ACC112 (cell line): ENCODE data around the gene ZNF414.

Experiments used
- H2AFZ ChIP-seq: fragments of 200-600 bp; sonication (generic); one replicate; pipeline ENCODE4 v1.6.0; 2017; ENCODE audit warnings: antibody characterized with exemption, low read length; ENCODE audit not compliant: unreplicated experiment
- H3K27ac ChIP-seq: fragments of 200-600 bp; sonication (generic); 2 replicates; pipeline ENCODE4 v1.5.1; 2014; ENCODE audit warnings: low read depth, mild to moderate bottlenecking, antibody characterized with exemption, low read length, moderate library complexity
- H3K27me3 ChIP-seq: fragments of 200-600 bp; sonication (generic); 2 replicates; pipeline ENCODE4 v1.6.1; 2014; ENCODE audit warnings: mild to moderate bottlenecking, antibody characterized with exemption, low read length, moderate library complexity, mixed read lengths; ENCODE audit not compliant: insufficient read depth
- H3K36me3 ChIP-seq: fragments of 200-600 bp; sonication (generic); 2 replicates; pipeline ENCODE4 v1.6.1; 2016; ENCODE audit warnings: mild to moderate bottlenecking, antibody characterized with exemption, low read length, moderate library complexity, mixed read lengths; ENCODE audit not compliant: insufficient read depth
- H3K4me1 ChIP-seq: fragments of 200-600 bp; sonication (generic); one replicate; pipeline ENCODE4 v1.6.1; 2016; ENCODE audit warnings: low read length, mixed read lengths; ENCODE audit not compliant: insufficient read depth, unreplicated experiment, control insufficient read depth
- H3K4me3 ChIP-seq: fragments of 200-600 bp; sonication (generic); 2 replicates; pipeline ENCODE4 v1.5.1; 2014; ENCODE audit warnings: mild to moderate bottlenecking, low read depth, low read length
- H3K79me2 ChIP-seq: fragments of 200-600 bp; sonication (generic); one replicate; pipeline ENCODE4 v1.6.0; 2016; ENCODE audit warnings: low read length; ENCODE audit not compliant: control insufficient read depth, unreplicated experiment, insufficient read depth

ZNF414 gene

DNA sequence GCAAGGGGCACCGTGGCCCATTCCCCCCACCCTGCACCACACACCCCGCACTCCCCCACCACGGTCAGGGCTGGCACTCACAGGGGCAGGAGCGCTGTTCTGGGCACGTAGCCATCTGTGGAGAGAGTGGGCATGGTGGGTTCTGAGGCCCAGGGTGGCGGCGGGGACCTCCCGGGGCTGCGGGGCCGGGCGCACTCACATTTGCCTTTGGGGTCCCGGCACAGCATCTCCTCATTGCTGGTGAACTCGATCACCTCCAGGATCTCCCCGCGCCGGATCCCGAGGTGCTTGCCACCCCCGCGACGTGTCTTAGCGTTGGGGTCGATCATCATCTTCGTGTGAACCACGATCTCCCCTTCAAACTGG is 23.6 kb downstream of the ZNF414 start:
- H3K27ac ChIP-seq, result no peak overlapping the region

DNA sequence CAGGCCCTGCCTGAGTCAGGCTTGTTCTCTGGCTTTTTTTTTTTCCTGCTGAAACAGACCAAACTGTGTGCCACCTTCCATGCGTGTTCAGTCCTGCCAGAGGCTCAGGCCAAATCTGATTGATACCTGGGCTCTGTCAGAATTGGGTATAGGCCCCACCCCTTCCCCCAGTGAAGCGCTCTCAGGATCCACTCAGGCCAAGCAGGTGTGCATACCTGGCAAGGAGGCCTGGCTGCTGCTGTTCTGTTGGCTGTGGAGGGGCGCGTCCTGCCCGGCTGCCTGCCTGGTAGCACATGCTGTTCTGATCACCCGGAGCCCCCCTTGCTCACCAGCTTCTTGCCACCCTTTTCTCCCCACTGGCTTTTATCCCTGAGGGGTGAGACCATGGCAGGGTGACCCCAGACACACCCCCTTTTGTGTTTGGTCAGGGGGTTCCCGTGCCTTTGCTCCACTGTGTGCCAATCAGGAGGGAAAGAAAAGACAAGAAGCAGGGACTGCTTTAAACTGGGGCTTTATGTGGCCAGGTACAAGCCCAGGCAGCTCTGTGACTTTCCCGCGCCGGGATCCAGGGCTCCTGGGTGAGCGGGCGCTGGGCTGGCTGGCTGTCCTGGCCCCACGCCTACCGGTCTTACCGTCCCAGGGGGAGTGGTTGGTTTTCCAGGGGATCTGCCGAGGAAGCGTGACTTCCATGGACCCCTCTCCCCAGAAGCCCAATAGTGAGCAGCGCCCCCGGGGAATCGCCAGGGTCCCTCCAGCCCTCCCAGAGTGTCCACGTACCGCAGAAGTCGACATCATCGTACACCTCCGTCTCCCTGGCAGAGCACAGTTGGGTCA is 24.2 kb downstream of the ZNF414 start:
- no peak overlapping the region for H2AFZ ChIP-seq
- H3K4me3 ChIP-seq, result no peak overlapping the region
- H3K36me3 ChIP-seq, result peaks cover 6% of the 10 kb centered on the region; the same call in 1 of the 2 replicates
- no peak overlapping the region for H3K27ac ChIP-seq
- H3K4me1 ChIP-seq, result no peaks in the 10 kb centered on the region
- no peaks in the 10 kb centered on the region for H3K27me3 ChIP-seq
- peaks cover 3% of the 10 kb centered on the region for H3K79me2 ChIP-seq

More for the DNA sequence above, 23.6 kb downstream of the ZNF414 start:
- H2AFZ ChIP-seq, result no peak overlapping the region
- H3K4me1 ChIP-seq, result no peaks in the 10 kb centered on the region
- H3K27me3 ChIP-seq, result no peaks in the 10 kb centered on the region
- no peak overlapping the region for H3K4me3 ChIP-seq
- no peaks in the 10 kb centered on the region for H3K79me2 ChIP-seq
- H3K36me3 ChIP-seq, result peaks cover 6% of the 10 kb centered on the region; the same call in 1 of the 2 replicates

DNA sequence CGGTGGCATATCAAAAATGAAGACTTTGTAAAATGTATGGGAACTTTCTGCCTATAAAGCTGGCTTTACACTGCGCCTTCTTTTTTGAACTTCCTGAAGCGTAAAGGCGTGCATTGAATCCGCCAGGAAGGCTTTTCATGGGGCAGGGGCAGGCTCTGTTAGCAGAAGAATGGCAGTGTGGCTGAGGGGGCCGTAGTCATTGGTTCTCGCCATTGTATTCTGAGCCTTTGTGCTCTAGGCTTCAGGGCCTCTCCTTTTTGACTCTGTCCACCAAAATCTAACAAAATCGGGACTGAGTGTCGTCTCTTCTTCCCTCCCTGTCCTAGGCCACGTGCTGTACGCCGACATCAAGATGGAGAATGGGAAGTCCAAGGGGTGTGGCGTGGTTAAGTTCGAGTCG is 25.6 kb downstream of the ZNF414 start:
- Histone ChIP-seq H3K79me2 (peaks cover 4% of the 10 kb centered on the region), H2AFZ (no peak overlapping the region), H3K36me3 (peaks cover 6% of the 10 kb centered on the region; the same call in 1 of the 2 replicates), H3K27ac (no peak overlapping the region), H3K4me1 (no peaks in the 10 kb centered on the region), H3K27me3 (no peaks in the 10 kb centered on the region), H3K4me3 (no peak overlapping the region)

DNA sequence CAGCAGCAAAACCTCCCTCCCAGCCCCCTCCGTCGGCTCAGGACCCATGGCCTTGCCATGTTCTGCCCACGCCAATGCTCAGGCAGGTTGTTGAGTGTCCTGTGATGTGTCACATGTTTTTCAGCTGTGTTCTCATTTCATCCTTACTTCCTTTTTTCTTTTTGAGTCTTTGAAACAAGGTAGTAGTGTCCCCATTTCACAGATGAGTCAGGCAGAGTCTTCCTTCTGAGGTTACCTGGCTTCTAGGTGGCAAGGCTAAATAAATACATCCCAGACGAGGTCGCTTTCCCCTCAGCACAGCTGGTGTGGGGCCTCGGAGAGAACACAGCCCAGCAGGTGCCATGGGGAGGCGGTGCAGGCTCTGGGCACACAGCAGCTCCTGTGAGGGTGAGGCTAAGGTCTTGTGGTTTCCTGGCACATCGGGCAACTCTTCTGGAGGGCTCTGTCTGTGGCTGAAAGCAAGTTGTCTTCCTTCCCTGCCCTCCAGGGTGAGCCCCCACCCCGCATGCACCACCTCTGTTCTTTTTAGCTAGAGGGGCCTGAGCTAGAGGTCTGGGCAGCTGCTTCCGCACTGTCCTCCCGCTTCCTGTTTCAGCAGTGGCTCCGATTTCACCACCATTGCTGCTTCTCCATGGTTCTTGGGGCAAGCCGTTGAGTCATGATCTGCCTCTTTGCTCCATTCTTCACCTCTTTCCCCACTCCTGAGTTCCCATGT is 26.7 kb downstream of the ZNF414 start:
- H3K27ac ChIP-seq, result no peak overlapping the region
- H3K4me1 ChIP-seq, result no peaks in the 10 kb centered on the region
- no peak overlapping the region for H3K4me3 ChIP-seq

DNA sequence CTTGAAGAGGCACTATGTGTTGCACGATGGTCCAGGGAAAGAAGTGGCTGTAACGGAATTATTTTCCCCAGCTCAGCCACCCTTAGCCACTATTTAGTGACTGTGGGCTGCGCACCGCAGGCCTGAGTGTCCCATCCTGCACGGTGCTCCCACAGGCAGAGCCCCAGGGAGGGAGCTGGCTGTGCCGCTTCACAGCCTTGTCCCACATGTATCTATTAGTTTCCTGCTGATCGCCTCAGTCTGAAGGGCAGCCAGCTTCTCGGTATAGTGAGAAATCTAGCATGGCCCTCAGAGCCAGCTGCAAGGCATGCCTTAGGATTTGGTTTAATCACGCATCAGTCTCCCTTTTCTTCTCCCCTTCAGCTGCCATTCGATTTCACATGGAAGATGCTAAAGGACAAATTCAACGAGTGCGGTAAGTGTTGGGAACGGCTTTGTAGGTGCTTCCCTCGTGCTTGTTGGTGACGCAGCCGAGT is 27.3 kb downstream of the ZNF414 start:
- H3K36me3 ChIP-seq, result peaks cover 6% of the 10 kb centered on the region; the same call in 1 of the 2 replicates
- H3K27ac ChIP-seq, result no peak overlapping the region
- H3K27me3 ChIP-seq, result no peaks in the 10 kb centered on the region
- H3K4me1 ChIP-seq, result no peaks in the 10 kb centered on the region
- H2AFZ ChIP-seq, result no peak overlapping the region
- H3K4me3 ChIP-seq, result no peak overlapping the region
- peaks cover 11% of the 10 kb centered on the region for H3K79me2 ChIP-seq

More for the DNA sequence above, 26.7 kb downstream of the ZNF414 start:
- Histone ChIP-seq H3K36me3 (peaks cover 6% of the 10 kb centered on the region; the same call in 1 of the 2 replicates), H3K27me3 (no peaks in the 10 kb centered on the region), H2AFZ (no peak overlapping the region), H3K79me2 (peaks cover 9% of the 10 kb centered on the region)

DNA sequence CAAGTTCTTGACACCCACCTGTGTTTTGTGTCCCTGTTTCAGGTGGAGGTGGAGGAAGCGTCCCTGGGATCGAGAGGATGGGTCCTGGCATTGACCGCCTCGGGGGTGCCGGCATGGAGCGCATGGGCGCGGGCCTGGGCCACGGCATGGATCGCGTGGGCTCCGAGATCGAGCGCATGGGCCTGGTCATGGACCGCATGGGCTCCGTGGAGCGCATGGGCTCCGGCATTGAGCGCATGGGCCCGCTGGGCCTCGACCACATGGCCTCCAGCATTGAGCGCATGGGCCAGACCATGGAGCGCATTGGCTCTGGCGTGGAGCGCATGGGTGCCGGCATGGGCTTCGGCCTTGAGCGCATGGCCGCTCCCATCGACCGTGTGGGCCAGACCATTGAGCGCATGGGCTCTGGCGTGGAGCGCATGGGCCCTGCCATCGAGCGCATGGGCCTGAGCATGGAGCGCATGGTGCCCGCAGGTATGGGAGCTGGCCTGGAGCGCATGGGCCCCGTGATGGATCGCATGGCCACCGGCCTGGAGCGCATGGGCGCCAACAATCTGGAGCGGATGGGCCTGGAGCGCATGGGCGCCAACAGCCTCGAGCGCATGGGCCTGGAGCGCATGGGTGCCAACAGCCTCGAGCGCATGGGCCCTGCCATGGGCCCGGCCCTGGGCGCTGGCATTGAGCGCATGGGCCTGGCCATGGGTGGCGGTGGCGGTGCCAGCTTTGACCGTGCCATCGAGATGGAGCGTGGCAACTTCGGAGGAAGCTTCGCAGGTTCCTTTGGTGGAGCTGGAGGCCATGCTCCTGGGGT is 28.2 kb downstream of the ZNF414 start:
- peaks cover 6% of the 10 kb centered on the region; the same call in 1 of the 2 replicates for H3K36me3 ChIP-seq
- no peak overlapping the region for H2AFZ ChIP-seq
- H3K79me2 ChIP-seq, result peaks cover 19% of the 10 kb centered on the region
- H3K27me3 ChIP-seq, result no peaks in the 10 kb centered on the region
- no peak overlapping the region for H3K4me3 ChIP-seq
- H3K4me1 ChIP-seq, result no peaks in the 10 kb centered on the region
- no peak overlapping the region for H3K27ac ChIP-seq

DNA sequence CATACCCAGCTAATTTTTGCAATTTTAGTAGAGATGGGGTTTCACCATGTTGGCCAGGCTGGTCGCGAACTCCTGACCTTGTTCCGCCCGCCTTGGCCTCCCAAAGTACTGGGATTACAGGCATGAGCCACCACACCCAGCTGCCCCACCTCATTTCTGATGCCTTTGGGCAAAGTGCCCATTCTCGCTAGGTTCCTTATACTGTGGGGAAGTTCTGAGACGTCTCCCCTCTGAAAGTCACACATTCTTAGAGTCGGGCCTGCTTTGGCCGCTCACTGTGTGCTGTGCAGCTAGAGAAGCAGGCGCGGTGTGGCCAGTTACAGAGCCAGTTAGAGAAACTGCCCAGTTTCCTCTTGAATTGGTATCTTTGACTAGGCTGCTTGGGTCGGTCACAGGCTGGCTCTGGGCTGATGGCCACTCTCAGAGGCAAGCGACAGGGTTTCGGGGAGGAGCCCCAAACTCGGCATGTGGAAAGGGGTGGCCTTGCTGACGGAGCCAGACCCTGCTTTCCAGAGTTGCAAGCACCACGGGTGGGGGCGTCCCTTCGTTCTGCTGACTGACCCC is 29.6 kb downstream of the ZNF414 start:
- peaks cover 6% of the 10 kb centered on the region; the same call in 1 of the 2 replicates for H3K36me3 ChIP-seq
- H3K27ac ChIP-seq, result no peak overlapping the region
- no peak overlapping the region for H3K4me3 ChIP-seq
- no peaks in the 10 kb centered on the region for H3K4me1 ChIP-seq
- H3K79me2 ChIP-seq, result peaks cover 25% of the 10 kb centered on the region
- no peaks in the 10 kb centered on the region for H3K27me3 ChIP-seq
- no peak overlapping the region for H2AFZ ChIP-seq

DNA sequence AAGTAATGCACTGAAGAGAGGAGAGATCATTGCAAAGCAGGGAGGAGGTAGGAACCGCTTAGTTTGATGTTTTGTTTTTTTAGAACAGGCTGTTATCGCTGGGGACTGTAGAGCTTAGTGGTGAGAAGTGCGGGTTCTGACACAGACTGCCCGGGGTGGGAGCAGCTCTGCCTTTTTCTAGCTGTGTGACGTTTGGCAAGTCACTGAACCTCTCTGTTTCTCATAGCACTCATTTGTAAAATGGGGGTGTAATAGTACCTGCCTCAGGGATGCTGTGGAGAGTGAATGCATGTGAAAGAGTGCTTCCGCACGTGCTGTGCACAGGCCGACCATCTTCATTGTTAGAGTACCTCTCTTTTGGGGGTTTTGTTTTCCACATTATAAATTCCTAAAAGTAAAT is 30.8 kb downstream of the ZNF414 start:
- H2AFZ ChIP-seq, result no peak overlapping the region
- no peaks in the 10 kb centered on the region for H3K27me3 ChIP-seq
- peaks cover 6% of the 10 kb centered on the region; the same call in 1 of the 2 replicates for H3K36me3 ChIP-seq
- H3K79me2 ChIP-seq, result peaks cover 37% of the 10 kb centered on the region
- no peak overlapping the region for H3K4me3 ChIP-seq
- no peaks in the 10 kb centered on the region for H3K4me1 ChIP-seq
- H3K27ac ChIP-seq, result no peak overlapping the region

DNA sequence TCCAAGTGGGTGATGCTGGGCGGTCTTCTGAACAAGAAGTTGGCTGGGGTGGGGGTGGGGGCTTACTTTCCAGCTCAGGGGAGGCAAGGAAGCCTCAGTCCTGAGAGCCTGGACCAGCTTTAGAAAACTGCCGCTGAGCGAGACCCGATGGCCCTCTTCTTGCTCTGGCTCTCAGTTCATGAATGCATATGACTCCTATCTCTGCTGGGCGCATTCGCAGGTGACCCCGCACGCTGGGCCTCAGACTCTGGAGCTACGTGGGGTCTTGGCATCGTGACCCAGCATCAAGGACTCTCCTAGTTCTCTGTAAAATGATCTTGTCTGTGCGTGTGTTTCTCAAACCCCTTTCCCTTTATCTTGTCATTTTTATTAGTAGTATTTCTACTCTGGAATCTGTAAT is 31.3 kb downstream of the ZNF414 start:
- H3K4me3 ChIP-seq, result no peak overlapping the region
- H2AFZ ChIP-seq, result no peak overlapping the region
- H3K4me1 ChIP-seq, result no peaks in the 10 kb centered on the region
- H3K27me3 ChIP-seq, result no peaks in the 10 kb centered on the region
- H3K79me2 ChIP-seq, result peaks cover 41% of the 10 kb centered on the region
- peaks cover 6% of the 10 kb centered on the region; the same call in 1 of the 2 replicates for H3K36me3 ChIP-seq
- no peak overlapping the region for H3K27ac ChIP-seq

DNA sequence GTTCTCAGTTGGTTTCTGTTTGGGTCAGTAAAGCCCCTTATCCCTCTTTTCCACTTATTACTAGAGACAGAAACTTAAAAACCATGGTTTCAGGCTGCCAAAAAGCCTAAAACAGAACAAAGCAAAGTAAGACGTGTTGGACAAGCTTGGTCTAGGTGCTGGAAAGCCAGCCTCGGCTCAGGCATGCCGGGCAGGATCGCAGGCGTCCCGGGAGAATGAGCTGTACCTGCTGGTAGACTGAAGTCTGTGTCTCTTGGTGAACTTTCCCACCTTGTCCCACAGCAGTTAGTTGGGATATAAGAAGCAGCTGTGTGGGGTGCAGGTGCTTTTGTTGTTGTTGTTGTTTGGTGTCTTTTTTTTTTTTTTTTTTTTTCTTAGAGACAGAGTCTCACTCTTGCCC is 32.4 kb downstream of the ZNF414 start:
- Histone ChIP-seq H3K27me3 (no peaks in the 10 kb centered on the region), H3K27ac (no peak overlapping the region), H3K4me3 (no peak overlapping the region), H3K4me1 (no peaks in the 10 kb centered on the region), H2AFZ (no peak overlapping the region), H3K36me3 (no peaks in the 10 kb centered on the region), H3K79me2 (peaks cover 47% of the 10 kb centered on the region)
